CD14-positive monocyte (primary cell): Measurements from ENCODE around the gene ATP6V0E1. TPM values are rescaled to one million over a fixed set of nuclear protein-coding genes. Genes with fewer than 3 reads are reported as not detected.

Experiments
- DNase-seq, 3 donors: peaks; one replicate each; pipeline ENCODE4 v3.0.0-alpha.2; 2011 to 2022
- H2AFZ ChIP-seq: 2 replicates; pipeline ENCODE4 v1.6.0; 2012; ENCODE audit warnings: mild to moderate bottlenecking, low read depth, low read length, inconsistent platforms; ENCODE audit not compliant: insufficient read depth, poor library complexity, severe bottlenecking
- H3K27ac ChIP-seq, 2 donors: 1 replicate in 1 of 2; 2 replicates in 1 of 2; pipeline ENCODE4 v1.5.1; 2012 to 2013; ENCODE audit warnings: low read length in 2 of 2, control low read depth in 1 of 2, inconsistent platforms in 1 of 2, low read depth in 1 of 2, mild to moderate bottlenecking in 1 of 2
- H3K27me3 ChIP-seq, 2 donors: one replicate each; pipeline versions ENCODE4 v1.6.0 to v1.6.1; 2011 to 2013; ENCODE audit warnings: low read length in 2 of 2; ENCODE audit not compliant: control insufficient read depth in 2 of 2, insufficient read depth in 2 of 2
- H3K36me3 ChIP-seq, 2 donors: replicated peaks in 1 of 2; 1 replicate in 1 of 2; 2 replicates in 1 of 2; pipeline versions ENCODE4 v1.5.1 to v1.6.1; 2012 to 2013; ENCODE audit warnings: low read length in 2 of 2, control low read depth in 1 of 2, inconsistent platforms in 1 of 2, mild to moderate bottlenecking in 1 of 2; ENCODE audit not compliant: insufficient read depth in 2 of 2, control insufficient read depth in 1 of 2
- H3K4me1 ChIP-seq, 2 donors: 1 replicate in 1 of 2; 2 replicates in 1 of 2; pipeline versions ENCODE4 v1.5.1 to v1.6.1; 2012 to 2013; ENCODE audit warnings: low read length in 2 of 2, control low read depth in 1 of 2, inconsistent platforms in 1 of 2, mild to moderate bottlenecking in 1 of 2, moderate library complexity in 1 of 2; ENCODE audit not compliant: insufficient read depth in 2 of 2, control insufficient read depth in 1 of 2
- H3K4me2 ChIP-seq: replicated peaks from 2 replicates; pipeline ENCODE3; 2012; ENCODE audit warnings: low read length, moderate library complexity, mild to moderate bottlenecking; ENCODE audit not compliant: poor library complexity, severe bottlenecking; ENCODE audit errors: extremely low read depth
- H3K4me3 ChIP-seq, 3 experiments: fragments of 200-600 bp in 1 of 3; sonication (generic) in 1 of 3; replicated peaks in 1 of 3; 1 replicate in 2 of 3; 2 replicates in 1 of 3; pipeline ENCODE4 v1.5.1; 2011 to 2013; ENCODE audit warnings: low read length in 3 of 3, mild to moderate bottlenecking in 3 of 3, control low read depth in 2 of 3, low read depth in 2 of 3, inconsistent platforms in 1 of 3, moderate library complexity in 1 of 3
- H3K79me2 ChIP-seq: 2 replicates; pipeline ENCODE4 v1.6.0; 2012; ENCODE audit warnings: mild to moderate bottlenecking, control low read depth, inconsistent platforms, low read length, moderate library complexity; ENCODE audit not compliant: insufficient read depth
- H3K9ac ChIP-seq: 2 replicates; pipeline ENCODE4 v1.6.0; 2017; ENCODE audit warnings: low read length, mild to moderate bottlenecking; ENCODE audit not compliant: insufficient read depth, poor library complexity, severe bottlenecking
- H3K9me3 ChIP-seq, 2 donors: replicated peaks in 1 of 2; 1 replicate in 1 of 2; 2 replicates in 1 of 2; pipeline versions ENCODE4 v1.5.1 to v1.6.1; 2012 to 2013; ENCODE audit warnings: low read length in 2 of 2, control low read depth in 1 of 2; ENCODE audit not compliant: control insufficient read depth in 1 of 2, insufficient read depth in 1 of 2
- H4K20me1 ChIP-seq: 2 replicates; pipeline ENCODE4 v1.6.0; 2012; ENCODE audit warnings: mild to moderate bottlenecking, low read length, control low read depth, moderate library complexity; ENCODE audit not compliant: insufficient read depth
- H3K27ac Mint-ChIP-seq, 7 donors: one replicate each; pipeline ENCODE4 v1.8.0; 2020; ENCODE audit warnings: mild to moderate bottlenecking in 7 of 7, mixed read lengths in 7 of 7, moderate library complexity in 6 of 7, inconsistent platforms in 2 of 7
- H3K27me3 Mint-ChIP-seq, 3 donors: one replicate each; pipeline ENCODE4 v1.8.0; 2021 to 2022; ENCODE audit warnings: low read depth in 3 of 3, mild to moderate bottlenecking in 3 of 3, mixed read lengths in 3 of 3, moderate library complexity in 3 of 3, inconsistent platforms in 1 of 3
- H3K36me3 Mint-ChIP-seq, 2 donors: one replicate each; pipeline ENCODE4 v1.8.0; 2020; ENCODE audit warnings: mixed read lengths in 2 of 2, inconsistent platforms in 1 of 2, mild to moderate bottlenecking in 1 of 2
- H3K4me1 Mint-ChIP-seq: one replicate; pipeline ENCODE4 v1.8.0; 2020; ENCODE audit warnings: mild to moderate bottlenecking, mixed read lengths
- H3K4me3 Mint-ChIP-seq, 2 donors: one replicate each; pipeline ENCODE4 v1.8.0; 2020; ENCODE audit warnings: mild to moderate bottlenecking in 2 of 2, mixed read lengths in 2 of 2, moderate library complexity in 1 of 2
- H3K9me3 Mint-ChIP-seq, 7 donors: one replicate each; pipeline ENCODE4 v1.8.0; 2020 to 2022; ENCODE audit warnings: mixed read lengths in 7 of 7, mild to moderate bottlenecking in 6 of 7, moderate library complexity in 6 of 7, inconsistent platforms in 2 of 7
- WGBS: methylation state at CpG from one replicate; pipeline ENCODE4 v1.1.5; 2013; ENCODE audit warnings: missing lambda C conversion rate; ENCODE audit not compliant: insufficient coverage; 5-methylcytosine and 5-hydroxymethylcytosine counted together
- intact Hi-C, 2 donors: fragments of 100-400 bp; cut with micrococcal nuclease; formaldehyde crosslinking; loops; one replicate each; pipeline versions ENCODE4 v1.15.0 to v1.15.1; 2023
- polyA plus RNA-seq, 3 donors: library from polyadenylated mRNA; depleted of rRNA in 1 of 3; unstranded in 2 of 3; stranded (reverse) in 1 of 3; fragments of 300-500 nt in 2 of 3; fragments of >200 nt in 1 of 3; fragmentation: Illumina TruSeq in 2 of 3; gene quantifications; 1 replicate in 2 of 3; 2 replicates in 1 of 3; pipeline ENCODE4 v1.2.3, GENCODE V29; 2012 to 2021
- TF ChIP-seq, protein P1 (sequence below): fragments of 200-600 bp; IDR thresholded peaks from one replicate; pipeline ENCODE4 v1.8.0; 2022; ENCODE audit warnings: antibody characterized with exemption, mild to moderate bottlenecking

ATP6V0E1 gene
- polyA plus RNA-seq, 3 donors, result 216 to 760 (median 698) TPM

DNA sequence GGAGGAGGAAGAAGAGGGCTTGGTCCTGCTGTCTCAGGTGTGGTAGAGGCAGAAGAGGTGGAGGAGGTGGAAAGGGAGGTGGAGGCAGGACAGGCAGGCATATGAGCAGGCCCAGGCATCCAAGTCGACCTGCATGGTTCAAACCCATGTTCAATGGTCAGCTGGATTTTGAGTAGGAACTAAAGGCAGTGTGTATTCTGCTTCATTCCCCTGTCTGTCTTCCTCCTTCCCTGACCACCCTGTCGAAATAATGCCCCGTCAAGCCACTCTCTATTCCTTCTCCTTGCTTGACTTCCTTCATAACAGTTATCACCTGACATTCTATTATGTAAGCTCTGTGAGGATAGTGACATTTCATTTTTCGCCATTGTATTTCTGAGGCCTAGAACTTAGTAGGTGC is 34.8 kb downstream of the ATP6V0E1 start:
- Histone ChIP-seq H3K9me3 (no peaks in the 10 kb centered on the region), H3K27ac (peak overlapping the region; percentile 63 to 70), H3K4me2 (peak overlapping the region; percentile 49), H3K9ac (no peak overlapping the region), H4K20me1 (peaks cover 81% of the 10 kb centered on the region), H2AFZ (no peak overlapping the region), H3K4me1 (peaks cover 61 to 63% of the 10 kb centered on the region in 2 donors), H3K4me3 (peak overlapping the region in 1 of 3 experiments; percentile 23), H3K79me2 (peaks cover 100% of the 10 kb centered on the region), H3K36me3 (peaks cover 17 to 33% of the 10 kb centered on the region in 2 donors), H3K27me3 (no peaks in the 10 kb centered on the region)
- Mint-ChIP-seq H3K9me3 (peaks cover 0 to 6% (median 0%) of the 10 kb centered on the region in 7 donors), H3K36me3 (peaks cover 31 to 46% of the 10 kb centered on the region in 2 donors), H3K27ac (peak overlapping the region; percentile 86 to 96 (median 90)), H3K27me3 (peaks cover 0 to 2% (median 0%) of the 10 kb centered on the region in 3 donors), H3K4me1 (peaks cover 66% of the 10 kb centered on the region), H3K4me3 (peak overlapping the region in 1 of 2 donors; percentile 47)
- TF ChIP-seq, protein P1, sequence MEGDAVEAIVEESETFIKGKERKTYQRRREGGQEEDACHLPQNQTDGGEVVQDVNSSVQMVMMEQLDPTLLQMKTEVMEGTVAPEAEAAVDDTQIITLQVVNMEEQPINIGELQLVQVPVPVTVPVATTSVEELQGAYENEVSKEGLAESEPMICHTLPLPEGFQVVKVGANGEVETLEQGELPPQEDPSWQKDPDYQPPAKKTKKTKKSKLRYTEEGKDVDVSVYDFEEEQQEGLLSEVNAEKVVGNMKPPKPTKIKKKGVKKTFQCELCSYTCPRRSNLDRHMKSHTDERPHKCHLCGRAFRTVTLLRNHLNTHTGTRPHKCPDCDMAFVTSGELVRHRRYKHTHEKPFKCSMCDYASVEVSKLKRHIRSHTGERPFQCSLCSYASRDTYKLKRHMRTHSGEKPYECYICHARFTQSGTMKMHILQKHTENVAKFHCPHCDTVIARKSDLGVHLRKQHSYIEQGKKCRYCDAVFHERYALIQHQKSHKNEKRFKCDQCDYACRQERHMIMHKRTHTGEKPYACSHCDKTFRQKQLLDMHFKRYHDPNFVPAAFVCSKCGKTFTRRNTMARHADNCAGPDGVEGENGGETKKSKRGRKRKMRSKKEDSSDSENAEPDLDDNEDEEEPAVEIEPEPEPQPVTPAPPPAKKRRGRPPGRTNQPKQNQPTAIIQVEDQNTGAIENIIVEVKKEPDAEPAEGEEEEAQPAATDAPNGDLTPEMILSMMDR, result no peak
- WGBS, result no CpG with 5 or more reads among the region's 4 CpGs
- DNase-seq, result peak; percentile 39 to 78 (median 61)
- intact Hi-C loops, result no loop called here

DNA sequence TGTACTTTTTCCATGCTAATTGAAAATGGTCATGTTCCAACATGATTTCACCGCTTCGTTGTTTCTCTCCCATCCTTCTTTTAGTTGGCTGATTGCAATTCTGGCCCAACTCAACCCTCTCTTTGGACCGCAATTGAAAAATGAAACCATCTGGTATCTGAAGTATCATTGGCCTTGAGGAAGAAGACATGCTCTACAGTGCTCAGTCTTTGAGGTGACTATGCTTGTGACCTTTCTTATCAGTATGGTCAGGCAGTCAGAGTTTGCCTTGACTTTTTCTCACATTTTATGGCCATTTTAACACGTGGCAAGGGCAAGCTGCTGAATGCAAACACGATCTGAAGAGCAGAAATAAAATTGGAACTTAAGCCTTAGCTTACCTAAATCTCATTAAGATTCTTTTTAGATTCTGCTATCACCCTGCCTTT is 36.6 kb downstream of the ATP6V0E1 start:
- Histone ChIP-seq H3K36me3 (peaks cover 17 to 39% of the 10 kb centered on the region in 2 donors), H3K79me2 (peaks cover 100% of the 10 kb centered on the region), H3K27me3 (no peaks in the 10 kb centered on the region), H3K4me1 (peaks cover 43 to 45% of the 10 kb centered on the region in 2 donors), H3K9me3 (no peaks in the 10 kb centered on the region), H3K9ac (no peak overlapping the region), H2AFZ (no peak overlapping the region), H4K20me1 (peaks cover 84% of the 10 kb centered on the region), H3K27ac (peak overlapping the region in 1 of 2 donors; percentile 63), H3K4me2 (no peak overlapping the region), H3K4me3 (no peak overlapping the region)
- Mint-ChIP-seq H3K4me3 (no peak overlapping the region), H3K27ac (peak overlapping the region in 3 of 7 donors; percentile 3 to 54 (median 14)), H3K27me3 (peaks cover 0 to 3% (median 0%) of the 10 kb centered on the region in 3 donors), H3K9me3 (peaks cover 0 to 9% (median 3%) of the 10 kb centered on the region in 7 donors), H3K36me3 (peaks cover 37 to 58% of the 10 kb centered on the region in 2 donors), H3K4me1 (peaks cover 59% of the 10 kb centered on the region)
- intact Hi-C loops, result no loop called here
- TF ChIP-seq, protein P1, result no peak
- DNase-seq, result no peak
- 80% methylated on average over 1 of the region's 5 CpGs for WGBS
